SK-N-SH (cell line): ENCODE results near the gene CUL7. TPM values are rescaled to one million over a fixed set of nuclear protein-coding genes. Genes with fewer than 3 reads are reported as not detected.
A peak's percentile ranks its signal among the peaks of the same experiment; 100 is the strongest.

Experiments
- CTCF ChIA-PET: fragments of 300-600, 350-600 bp; formaldehyde crosslinking; extraction: SDS; loops from one replicate; lab custom pipeline; 2021; lab: Yijun Ruan, JAX
- POLR2A ChIA-PET: fragments of 350-600 bp; sonication (Branson Sonifier 250); formaldehyde crosslinking; extraction: SDS; loops from one replicate; lab custom pipeline; 2020; ENCODE audit warnings: antibody characterized with exemption, inconsistent platforms; lab: Yijun Ruan, JAX
- DNase-seq: peaks from one replicate; pipeline ENCODE4 v3.0.0; 2012
- H2AFZ ChIP-seq: fragments of 200-600 bp; sonication (generic); 2 replicates; pipeline ENCODE4 v1.8.1; 2016; ENCODE audit warnings: antibody characterized with exemption, mild to moderate bottlenecking, low read depth
- H3F3A ChIP-seq: fragments of 200-600 bp; sonication (generic); replicated peaks from 2 replicates; pipeline ENCODE3; 2016; ENCODE audit warnings: antibody characterized with exemption, mild to moderate bottlenecking; ENCODE audit not compliant: insufficient read depth
- H3K27ac ChIP-seq, 2 experiments: fragments of 200-500 bp in 1 of 2; fragments of 200-600 bp in 1 of 2; sonication (Bioruptor generic) in 1 of 2; sonication (generic), shearing (Covaris generic) in 1 of 2; 2 replicates each; pipeline versions ENCODE4 v1.5.1 to v1.6.1; 2014 to 2016; ENCODE audit warnings: low read depth in 2 of 2, inconsistent platforms in 1 of 2, low read length in 1 of 2, mild to moderate bottlenecking in 1 of 2, mixed read lengths in 1 of 2
- H3K27me3 ChIP-seq: fragments of 200-600 bp; sonication (generic), shearing (Covaris generic); 2 replicates; pipeline ENCODE4 v1.6.1; 2016; ENCODE audit warnings: mixed run types; ENCODE audit not compliant: insufficient read depth
- H3K36me3 ChIP-seq, 2 experiments: fragments of 200-500 bp in 1 of 2; fragments of 200-600 bp in 1 of 2; sonication (Bioruptor generic) in 1 of 2; sonication (generic) in 1 of 2; replicated peaks in 1 of 2; 2 replicates each; pipeline versions ENCODE3 to v1.5.1; 2014 to 2016; ENCODE audit warnings: low read length in 1 of 2, mild to moderate bottlenecking in 1 of 2; ENCODE audit not compliant: insufficient read depth in 2 of 2, control insufficient read depth in 1 of 2
- H3K4me1 ChIP-seq, 2 experiments: fragments of 200-500 bp in 1 of 2; fragments of 200-600 bp in 1 of 2; sonication (Bioruptor generic) in 1 of 2; sonication (generic), shearing (Covaris generic) in 1 of 2; 2 replicates each; pipeline versions ENCODE4 v1.5.1 to v1.6.1; 2014 to 2016; ENCODE audit warnings: low read depth in 1 of 2, low read length in 1 of 2, mixed run types in 1 of 2; ENCODE audit not compliant: insufficient read depth in 2 of 2, control insufficient read depth in 1 of 2
- H3K4me2 ChIP-seq: fragments of 200-600 bp; sonication (generic), shearing (Covaris generic); 2 replicates; pipeline ENCODE4 v1.6.1; 2017; ENCODE audit warnings: mixed run types
- H3K4me3 ChIP-seq, 2 experiments: fragments of 200-500 bp in 1 of 2; fragments of 200-600 bp in 1 of 2; sonication (Bioruptor generic) in 1 of 2; sonication (generic), shearing (Covaris generic) in 1 of 2; 2 replicates each; pipeline versions ENCODE4 v1.5.1 to v1.8.1; 2014 to 2016; ENCODE audit warnings: low read depth in 2 of 2, inconsistent platforms in 1 of 2, low read length in 1 of 2, mild to moderate bottlenecking in 1 of 2, mixed read lengths in 1 of 2, moderate library complexity in 1 of 2
- H3K79me2 ChIP-seq: fragments of 200-600 bp; sonication (generic); 2 replicates; pipeline ENCODE4 v1.8.1; 2017; ENCODE audit warnings: mild to moderate bottlenecking; ENCODE audit not compliant: insufficient read depth
- H3K9ac ChIP-seq: fragments of 200-600 bp; sonication (generic); 2 replicates; pipeline ENCODE4 v1.6.1; 2017; ENCODE audit warnings: mixed run types
- H3K9me2 ChIP-seq: fragments of 200-600 bp; sonication (generic); 2 replicates; pipeline ENCODE4 v1.6.1; 2017; ENCODE audit warnings: mixed run types
- H3K9me3 ChIP-seq: fragments of 200-600 bp; sonication (generic); 2 replicates; pipeline ENCODE4 v1.6.1; 2017; ENCODE audit warnings: mixed run types, mild to moderate bottlenecking, moderate library complexity
- H4K20me1 ChIP-seq: fragments of 200-600 bp; sonication (generic); 2 replicates; pipeline ENCODE4 v1.6.1; 2017; ENCODE audit warnings: mild to moderate bottlenecking, mixed run types; ENCODE audit not compliant: insufficient read depth
- ELF1 ChIP-seq: IDR thresholded peaks from 2 replicates; pipeline ENCODE4 v1.4.0; 2012
- EP300 ChIP-seq, 2 experiments: IDR thresholded peaks; 2 replicates each; pipeline versions ENCODE4 v1.4.0 to v1.6.1; 2012; ENCODE audit warnings: borderline replicate concordance in 1 of 2, low read depth in 1 of 2, low read length in 1 of 2
- EZH2phosphoT487 ChIP-seq: fragments of 200-600 bp; sonication (generic); IDR thresholded peaks from 2 replicates; pipeline ENCODE4 v1.6.1; 2017; ENCODE audit warnings: low read depth, mixed run types, mild to moderate bottlenecking, antibody characterized with exemption, moderate library complexity, borderline replicate concordance
- FOXM1 ChIP-seq: IDR thresholded peaks from 2 replicates; pipeline ENCODE4 v1.4.0; 2012; ENCODE audit warnings: low read depth, mild to moderate bottlenecking
- GABPA ChIP-seq: IDR thresholded peaks from 2 replicates; pipeline ENCODE4 v1.4.0; 2012; ENCODE audit warnings: low read depth, mild to moderate bottlenecking
- GATA2 ChIP-seq: sonication (generic); formaldehyde crosslinking; IDR thresholded peaks from 2 replicates; pipeline ENCODE4 v1.5.0; 2020; ENCODE audit warnings: mild to moderate bottlenecking, missing genetic modification reagents
- JUND ChIP-seq: IDR thresholded peaks from 2 replicates; pipeline ENCODE4 v1.4.0; 2012
- MXI1 ChIP-seq: IDR thresholded peaks from 2 replicates; pipeline ENCODE4 v1.6.1; 2012; ENCODE audit warnings: mild to moderate bottlenecking, low read depth, low read length, improper control_type of control experiment
- NFIC ChIP-seq: IDR thresholded peaks from 2 replicates; pipeline ENCODE4 v1.4.0; 2012; ENCODE audit warnings: borderline replicate concordance
- POLR2AphosphoS5 ChIP-seq: IDR thresholded peaks from 2 replicates; pipeline ENCODE4 v1.6.1; 2012; ENCODE audit warnings: low read depth, low read length
- RXRA ChIP-seq: IDR thresholded peaks from 2 replicates; pipeline ENCODE4 v1.4.0; 2012; ENCODE audit warnings: low read depth, mild to moderate bottlenecking, borderline replicate concordance
- TAF1 ChIP-seq: IDR thresholded peaks from 2 replicates; pipeline ENCODE4 v1.6.1; 2012; ENCODE audit warnings: low read depth, mild to moderate bottlenecking, low read length, moderate library complexity, borderline replicate concordance
- WGBS: methylation state at CpG from one replicate; pipeline ENCODE4 v1.1.6; 2017; ENCODE audit warnings: low lambda C conversion rate; 5-methylcytosine and 5-hydroxymethylcytosine counted together
- polyA plus RNA-seq, 3 experiments: library from polyadenylated mRNA; depleted of rRNA; stranded (reverse); fragments of >200 nt; gene quantifications; 2 replicates each; pipeline ENCODE4 v1.2.3, GENCODE V29; 2012
- TF ChIP-seq, protein P1 (sequence below): IDR thresholded peaks from 2 replicates; pipeline ENCODE4 v1.4.0; 2012; ENCODE audit warnings: low read depth, borderline replicate concordance
- TF ChIP-seq, protein P2 (sequence below): fragments of 150-350 bp; IDR thresholded peaks from 2 replicates; pipeline ENCODE4 v1.6.1; 2017; ENCODE audit warnings: antibody characterized with exemption, low read length, low read depth, borderline replicate concordance
- TF ChIP-seq, protein P3 (sequence below): IDR thresholded peaks from 2 replicates; pipeline ENCODE4 v1.4.0; 2012; ENCODE audit warnings: low read depth
- TF ChIP-seq, protein P4 (sequence below): IDR thresholded peaks from 2 replicates; pipeline ENCODE4 v1.6.1; 2012; ENCODE audit warnings: mild to moderate bottlenecking, low read depth, low read length, moderate library complexity

The CUL7 gene
- polyA plus RNA-seq, 1 of the 3 experiments (the other 2 are of a cell fraction) = 46.9 TPM

DNA sequence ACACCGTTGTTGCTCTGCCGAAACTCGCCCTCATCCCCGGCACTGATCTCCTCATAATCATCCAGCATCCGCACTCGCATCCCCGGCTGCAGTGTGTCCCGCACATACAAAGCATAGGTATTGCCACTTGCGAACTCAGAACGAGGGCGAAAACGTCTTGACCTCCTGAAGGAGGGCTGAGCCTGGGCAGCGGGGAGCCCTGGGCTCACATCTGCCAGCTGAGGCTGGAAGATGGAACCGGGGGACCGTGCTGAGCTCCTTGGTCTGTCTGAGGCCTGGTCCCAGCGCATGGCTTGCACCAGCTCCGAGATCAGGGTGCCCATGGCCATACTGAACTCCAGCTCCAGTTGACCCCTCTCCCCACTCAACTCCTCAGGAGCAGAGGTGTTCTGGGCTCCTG, 2.7 kb downstream of the CUL7 start:
- 97% methylated on average over 13 of the region's 17 CpGs for WGBS
- Histone ChIP-seq H3F3A (peaks cover 4% of the 10 kb centered on the region), H3K27me3 (no peaks in the 10 kb centered on the region), H3K4me3 (0 out of 4 replicates have a peak overlapping the region, but pooled peaks of 1 of the 2 experiments have one; percentile 15), H3K9ac (no peak overlapping the region; the same call in 1 of the 2 replicates), H3K9me2 (no peaks in the 10 kb centered on the region), H3K4me1 (peaks cover 11 to 26% of the 10 kb centered on the region in 2 experiments; a peak in 3 of 4 replicates), H3K4me2 (peak overlapping the region; percentile 99; the same call in 1 of the 2 replicates), H4K20me1 (no peaks in the 10 kb centered on the region), H3K9me3 (no peaks in the 10 kb centered on the region), H3K36me3 (peaks cover 12 to 54% of the 10 kb centered on the region in 2 experiments), H3K79me2 (peaks cover 35% of the 10 kb centered on the region), H3K27ac (no peak overlapping the region), H2AFZ (no peak overlapping the region)
- no peak for TF ChIP-seq GATA2
- TF ChIP-seq, protein P1, sequence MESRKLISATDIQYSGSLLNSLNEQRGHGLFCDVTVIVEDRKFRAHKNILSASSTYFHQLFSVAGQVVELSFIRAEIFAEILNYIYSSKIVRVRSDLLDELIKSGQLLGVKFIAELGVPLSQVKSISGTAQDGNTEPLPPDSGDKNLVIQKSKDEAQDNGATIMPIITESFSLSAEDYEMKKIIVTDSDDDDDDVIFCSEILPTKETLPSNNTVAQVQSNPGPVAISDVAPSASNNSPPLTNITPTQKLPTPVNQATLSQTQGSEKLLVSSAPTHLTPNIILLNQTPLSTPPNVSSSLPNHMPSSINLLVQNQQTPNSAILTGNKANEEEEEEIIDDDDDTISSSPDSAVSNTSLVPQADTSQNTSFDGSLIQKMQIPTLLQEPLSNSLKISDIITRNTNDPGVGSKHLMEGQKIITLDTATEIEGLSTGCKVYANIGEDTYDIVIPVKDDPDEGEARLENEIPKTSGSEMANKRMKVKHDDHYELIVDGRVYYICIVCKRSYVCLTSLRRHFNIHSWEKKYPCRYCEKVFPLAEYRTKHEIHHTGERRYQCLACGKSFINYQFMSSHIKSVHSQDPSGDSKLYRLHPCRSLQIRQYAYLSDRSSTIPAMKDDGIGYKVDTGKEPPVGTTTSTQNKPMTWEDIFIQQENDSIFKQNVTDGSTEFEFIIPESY = no peak
- no peak for TF ChIP-seq RXRA
- no peak for TF ChIP-seq ELF1
- no peak for TF ChIP-seq POLR2AphosphoS5
- no peak for TF ChIP-seq FOXM1
- ChIA-PET POLR2A (interaction anchor here (0.9 kb wide), 1 partner anchor 27 kb away, joined by 3 read pairs; no protein-coding TSS in a partner anchor), CTCF (interaction anchor here (1.0 to 2.3 kb wide), 3 partner anchors 79 to 150 kb away, joined by 4 to 6 read pairs (median 5); no protein-coding TSS in a partner anchor)
- DNase-seq = no peak

DNA sequence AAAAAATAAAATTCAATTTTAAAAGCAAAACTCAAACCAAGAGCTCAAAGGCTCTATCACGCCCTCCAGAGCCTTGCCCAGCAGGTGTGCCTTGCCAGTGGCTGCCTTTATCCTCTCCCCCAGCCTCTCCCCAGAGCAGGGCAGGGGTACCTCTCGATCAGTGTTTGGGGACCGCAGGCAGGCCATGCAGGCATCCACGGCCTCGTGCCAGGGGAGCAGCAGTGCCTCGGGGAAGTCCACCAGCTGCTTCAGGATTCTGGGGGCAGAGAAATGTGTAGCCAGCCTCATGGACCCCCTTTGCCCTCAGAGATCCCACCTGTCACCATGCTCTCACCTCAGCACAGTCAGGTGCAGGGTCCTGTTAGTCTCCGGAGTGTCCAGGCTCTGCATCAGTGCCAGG, 5.7 kb downstream of the CUL7 start:
- ChIA-PET POLR2A (no interaction called here), CTCF (interaction anchor here (0.6 to 1.5 kb wide), 2 partner anchors 96 to 449 kb away, joined by 3 to 5 read pairs; no protein-coding TSS in a partner anchor)
- Histone ChIP-seq H3K79me2 (peaks cover 22% of the 10 kb centered on the region), H3K9me3 (no peaks in the 10 kb centered on the region), H3F3A (no peaks in the 10 kb centered on the region), H4K20me1 (no peaks in the 10 kb centered on the region), H3K4me1 (peaks cover 8 to 21% of the 10 kb centered on the region in 2 experiments; a peak in 3 of 4 replicates), H3K27me3 (no peaks in the 10 kb centered on the region), H3K9me2 (no peaks in the 10 kb centered on the region), H3K4me2 (no peak overlapping the region), H3K36me3 (peaks cover 14 to 68% of the 10 kb centered on the region in 2 experiments), H3K9ac (no peak overlapping the region), H3K27ac (no peak overlapping the region), H2AFZ (no peak overlapping the region), H3K4me3 (no peak overlapping the region)
- 93% methylated on average over 6 of the region's 7 CpGs for WGBS
- no peak for DNase-seq
- no peak for TF ChIP-seq NFIC
- TF ChIP-seq FOXM1 = no peak
- TF ChIP-seq, protein P2, sequence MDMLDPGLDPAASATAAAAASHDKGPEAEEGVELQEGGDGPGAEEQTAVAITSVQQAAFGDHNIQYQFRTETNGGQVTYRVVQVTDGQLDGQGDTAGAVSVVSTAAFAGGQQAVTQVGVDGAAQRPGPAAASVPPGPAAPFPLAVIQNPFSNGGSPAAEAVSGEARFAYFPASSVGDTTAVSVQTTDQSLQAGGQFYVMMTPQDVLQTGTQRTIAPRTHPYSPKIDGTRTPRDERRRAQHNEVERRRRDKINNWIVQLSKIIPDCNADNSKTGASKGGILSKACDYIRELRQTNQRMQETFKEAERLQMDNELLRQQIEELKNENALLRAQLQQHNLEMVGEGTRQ = no peak
- TF ChIP-seq TAF1 = no peak
- TF ChIP-seq, protein P1 = no peak
- TF ChIP-seq EP300 (IDR thresholded peaks at IDR 0.05; ENCODE audit: borderline replicate concordance in 1 of 2, low read depth in 1 of 2, low read length in 1 of 2) = no peak
- TF ChIP-seq ELF1 = no peak
- no peak for TF ChIP-seq EZH2phosphoT487
- no peak for TF ChIP-seq JUND
- TF ChIP-seq GABPA = no peak
- TF ChIP-seq POLR2AphosphoS5 = no peak
- TF ChIP-seq, protein P3, sequence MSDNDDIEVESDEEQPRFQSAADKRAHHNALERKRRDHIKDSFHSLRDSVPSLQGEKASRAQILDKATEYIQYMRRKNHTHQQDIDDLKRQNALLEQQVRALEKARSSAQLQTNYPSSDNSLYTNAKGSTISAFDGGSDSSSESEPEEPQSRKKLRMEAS = no peak
- no peak for TF ChIP-seq MXI1
- TF ChIP-seq, protein P4, sequence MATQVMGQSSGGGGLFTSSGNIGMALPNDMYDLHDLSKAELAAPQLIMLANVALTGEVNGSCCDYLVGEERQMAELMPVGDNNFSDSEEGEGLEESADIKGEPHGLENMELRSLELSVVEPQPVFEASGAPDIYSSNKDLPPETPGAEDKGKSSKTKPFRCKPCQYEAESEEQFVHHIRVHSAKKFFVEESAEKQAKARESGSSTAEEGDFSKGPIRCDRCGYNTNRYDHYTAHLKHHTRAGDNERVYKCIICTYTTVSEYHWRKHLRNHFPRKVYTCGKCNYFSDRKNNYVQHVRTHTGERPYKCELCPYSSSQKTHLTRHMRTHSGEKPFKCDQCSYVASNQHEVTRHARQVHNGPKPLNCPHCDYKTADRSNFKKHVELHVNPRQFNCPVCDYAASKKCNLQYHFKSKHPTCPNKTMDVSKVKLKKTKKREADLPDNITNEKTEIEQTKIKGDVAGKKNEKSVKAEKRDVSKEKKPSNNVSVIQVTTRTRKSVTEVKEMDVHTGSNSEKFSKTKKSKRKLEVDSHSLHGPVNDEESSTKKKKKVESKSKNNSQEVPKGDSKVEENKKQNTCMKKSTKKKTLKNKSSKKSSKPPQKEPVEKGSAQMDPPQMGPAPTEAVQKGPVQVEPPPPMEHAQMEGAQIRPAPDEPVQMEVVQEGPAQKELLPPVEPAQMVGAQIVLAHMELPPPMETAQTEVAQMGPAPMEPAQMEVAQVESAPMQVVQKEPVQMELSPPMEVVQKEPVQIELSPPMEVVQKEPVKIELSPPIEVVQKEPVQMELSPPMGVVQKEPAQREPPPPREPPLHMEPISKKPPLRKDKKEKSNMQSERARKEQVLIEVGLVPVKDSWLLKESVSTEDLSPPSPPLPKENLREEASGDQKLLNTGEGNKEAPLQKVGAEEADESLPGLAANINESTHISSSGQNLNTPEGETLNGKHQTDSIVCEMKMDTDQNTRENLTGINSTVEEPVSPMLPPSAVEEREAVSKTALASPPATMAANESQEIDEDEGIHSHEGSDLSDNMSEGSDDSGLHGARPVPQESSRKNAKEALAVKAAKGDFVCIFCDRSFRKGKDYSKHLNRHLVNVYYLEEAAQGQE = no peak
